ENCODE data around the gene MGMT.

DNA sequence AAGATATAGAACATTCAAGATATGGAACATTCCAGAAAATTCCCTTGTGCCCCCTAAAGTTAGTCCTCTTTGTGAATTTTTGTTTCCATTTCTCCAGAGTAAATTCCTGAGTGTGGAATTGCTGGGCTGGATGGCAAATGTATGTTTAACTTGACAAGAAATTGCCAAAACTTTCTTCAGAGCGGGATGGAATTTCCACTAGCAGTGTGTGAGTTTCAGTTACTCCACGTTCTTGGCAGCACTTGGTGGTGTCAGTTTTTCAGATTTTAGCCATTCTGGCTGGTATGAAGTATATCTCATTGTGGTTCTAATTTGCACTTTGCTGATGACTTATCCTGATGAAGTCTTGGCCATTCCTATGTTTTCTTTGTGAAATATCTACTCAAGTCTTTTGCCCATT is 71.2 kb downstream of the MGMT start:
- TF ChIP-seq, protein P1, sequence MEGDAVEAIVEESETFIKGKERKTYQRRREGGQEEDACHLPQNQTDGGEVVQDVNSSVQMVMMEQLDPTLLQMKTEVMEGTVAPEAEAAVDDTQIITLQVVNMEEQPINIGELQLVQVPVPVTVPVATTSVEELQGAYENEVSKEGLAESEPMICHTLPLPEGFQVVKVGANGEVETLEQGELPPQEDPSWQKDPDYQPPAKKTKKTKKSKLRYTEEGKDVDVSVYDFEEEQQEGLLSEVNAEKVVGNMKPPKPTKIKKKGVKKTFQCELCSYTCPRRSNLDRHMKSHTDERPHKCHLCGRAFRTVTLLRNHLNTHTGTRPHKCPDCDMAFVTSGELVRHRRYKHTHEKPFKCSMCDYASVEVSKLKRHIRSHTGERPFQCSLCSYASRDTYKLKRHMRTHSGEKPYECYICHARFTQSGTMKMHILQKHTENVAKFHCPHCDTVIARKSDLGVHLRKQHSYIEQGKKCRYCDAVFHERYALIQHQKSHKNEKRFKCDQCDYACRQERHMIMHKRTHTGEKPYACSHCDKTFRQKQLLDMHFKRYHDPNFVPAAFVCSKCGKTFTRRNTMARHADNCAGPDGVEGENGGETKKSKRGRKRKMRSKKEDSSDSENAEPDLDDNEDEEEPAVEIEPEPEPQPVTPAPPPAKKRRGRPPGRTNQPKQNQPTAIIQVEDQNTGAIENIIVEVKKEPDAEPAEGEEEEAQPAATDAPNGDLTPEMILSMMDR (IDR thresholded peaks at IDR 0.05; ENCODE audit: extremely low read depth in 1 of 2, insufficient read depth in 1 of 2, low read depth in 1 of 2, low read length in 2 of 2), result no peak
- TF ChIP-seq MYC (IDR thresholded peaks at IDR 0.05; ENCODE audit: low read depth, low read length), result no peak
- TF ChIP-seq POLR2AphosphoS5 (IDR thresholded peaks at IDR 0.05; ENCODE audit: insufficient read depth, low read depth, low read length), result no peak
